Prostate gland (tissue), 2 donors: ENCODE measurements around the gene CADPS2. TPM values are rescaled to one million over a fixed set of nuclear protein-coding genes. Genes with fewer than 3 reads are reported as not detected.

Experiments
- DNase-seq: peaks from one replicate; pipeline ENCODE4 v3.0.0-alpha.2; 2019; ENCODE audit warnings: low spot score
- H3K27ac ChIP-seq, 2 donors: fragments of 200-600 bp; sonication (generic); 2 replicates each; pipeline ENCODE4 v1.5.1; 2017 to 2019
- H3K27me3 ChIP-seq: fragments of 200-600 bp; sonication (generic); replicated peaks from 2 replicates; pipeline ENCODE4 v1.5.1; 2019; ENCODE audit not compliant: insufficient read depth
- H3K36me3 ChIP-seq, 2 donors: fragments of 200-600 bp; sonication (generic); 1 replicate in 1 of 2; 2 replicates in 1 of 2; pipeline versions ENCODE4 v1.5.1 to v1.8.1; 2017 to 2019
- H3K4me1 ChIP-seq: fragments of 200-600 bp; sonication (generic); replicated peaks from 2 replicates; pipeline ENCODE4 v1.5.1; 2019
- H3K4me3 ChIP-seq, 2 donors: fragments of 200-600 bp; sonication (generic); 2 replicates each; pipeline ENCODE4 v1.5.1; 2017 to 2019
- H3K9me3 ChIP-seq: fragments of 200-600 bp; sonication (generic); 2 replicates; pipeline ENCODE4 v1.5.1; 2017
- CTCF ChIP-seq, 4 experiments: fragments of 200-600 bp in 2 of 4; fragments of 450-650 bp in 2 of 4; sonication (generic) in 2 of 4; IDR thresholded peaks; 1 replicate in 3 of 4; 2 replicates in 1 of 4; pipeline ENCODE4 v1.5.1; 2016 to 2019; ENCODE audit warnings: antibody characterized with exemption in 4 of 4, mild to moderate bottlenecking in 2 of 4, moderate library complexity in 2 of 4
- POLR2A ChIP-seq: fragments of 450-650 bp; IDR thresholded peaks from one replicate; pipeline ENCODE4 v1.6.1; 2016; ENCODE audit warnings: antibody characterized with exemption, mild to moderate bottlenecking
- POLR2AphosphoS5 ChIP-seq: sonication (generic); formaldehyde crosslinking; IDR thresholded peaks from one replicate; pipeline ENCODE4 v1.6.1; 2017; ENCODE audit warnings: antibody characterized with exemption
- WGBS: methylation state at CpG from one replicate; pipeline ENCODE4 v1.1.5; 2018; 5-methylcytosine and 5-hydroxymethylcytosine counted together
- intact Hi-C: fragments of 100-400 bp; cut with DNase I; formaldehyde crosslinking; loops from one replicate; pipeline ENCODE4 v1.14.2; 2022
- total RNA-seq, 2 donors: library from RNA; depleted of rRNA; stranded (reverse); fragments of >200 nt; gene quantifications; one replicate each; pipeline ENCODE4 v1.1.0, GENCODE V29; 2016

CADPS2 gene
- total RNA-seq, 2 donors from 2014 or later: 22.2 to 50.4 TPM

GRCh38 chr7:122556873-122557542 lies 329.3 kb downstream of the CADPS2 start:
- H3K9me3 ChIP-seq: no peaks in the 10 kb centered on the region
- H3K36me3 ChIP-seq: no peaks in the 10 kb centered on the region
- intact Hi-C loops: no loop called here
- no peak overlapping the region for H3K4me3 ChIP-seq
- TF ChIP-seq POLR2AphosphoS5: no peak
- 36% methylated on average over 7 of the region's 7 CpGs for WGBS
- no peak overlapping the region for H3K27ac ChIP-seq
- H3K4me1 ChIP-seq: no peaks in the 10 kb centered on the region
- no peak for DNase-seq
- no peaks in the 10 kb centered on the region for H3K27me3 ChIP-seq

GRCh38 chr7:122556219-122556618 lies 330.0 kb downstream of the CADPS2 start:
- H3K27ac ChIP-seq: no peak overlapping the region
- no peaks in the 10 kb centered on the region for H3K9me3 ChIP-seq
- TF ChIP-seq CTCF (IDR thresholded peaks at IDR 0.05): no peak

GRCh38 chr7:122553761-122554160 lies 332.5 kb downstream of the CADPS2 start:
- DNase-seq: no peak

More at GRCh38 chr7:122556219-122556618, 330.0 kb downstream of the CADPS2 start:
- no peak overlapping the region for H3K4me3 ChIP-seq
- no peak for DNase-seq
- intact Hi-C loops: no loop called here
- H3K36me3 ChIP-seq: no peaks in the 10 kb centered on the region
- no peaks in the 10 kb centered on the region for H3K4me1 ChIP-seq
- no peaks in the 10 kb centered on the region for H3K27me3 ChIP-seq

GRCh38 chr7:122552769-122553168 lies 333.5 kb downstream of the CADPS2 start:
- TF ChIP-seq POLR2A: no peak
- Histone ChIP-seq H3K27ac (no peak overlapping the region), H3K27me3 (no peaks in the 10 kb centered on the region), H3K4me1 (no peaks in the 10 kb centered on the region), H3K4me3 (no peak overlapping the region), H3K36me3 (no peaks in the 10 kb centered on the region), H3K9me3 (no peaks in the 10 kb centered on the region)
- no peak for DNase-seq
- intact Hi-C loops: no loop called here

More at GRCh38 chr7:122553761-122554160, 332.5 kb downstream of the CADPS2 start:
- Histone ChIP-seq H3K4me1 (no peaks in the 10 kb centered on the region), H3K27me3 (no peaks in the 10 kb centered on the region), H3K27ac (no peak overlapping the region), H3K36me3 (no peaks in the 10 kb centered on the region), H3K9me3 (no peaks in the 10 kb centered on the region), H3K4me3 (no peak overlapping the region)
- WGBS: 74% methylated on average over 1 of the region's 1 CpG
- intact Hi-C loops: no loop called here
- no peak for TF ChIP-seq POLR2A
- TF ChIP-seq CTCF (IDR thresholded peaks at IDR 0.05): no peak
- TF ChIP-seq POLR2AphosphoS5: no peak

GRCh38 chr7:122550545-122550944 lies 335.7 kb downstream of the CADPS2 start:
- no peaks in the 10 kb centered on the region for H3K4me1 ChIP-seq
- WGBS: 86% methylated on average over 1 of the region's 1 CpG
- H3K27ac ChIP-seq: no peak overlapping the region
- no peaks in the 10 kb centered on the region for H3K36me3 ChIP-seq
- H3K9me3 ChIP-seq: no peaks in the 10 kb centered on the region
- intact Hi-C loops: no loop called here
- no peak overlapping the region for H3K4me3 ChIP-seq
- H3K27me3 ChIP-seq: no peaks in the 10 kb centered on the region
- peak in 1 of 4 experiments; percentile 40 for TF ChIP-seq CTCF (IDR thresholded peaks at IDR 0.05)
- no peak for TF ChIP-seq POLR2A
- TF ChIP-seq POLR2AphosphoS5: no peak
- no peak for DNase-seq

GRCh38 chr7:122549578-122549977 lies 336.7 kb downstream of the CADPS2 start:
- no peak overlapping the region for H3K27ac ChIP-seq
- no peak overlapping the region for H3K4me3 ChIP-seq
- no peaks in the 10 kb centered on the region for H3K9me3 ChIP-seq
- TF ChIP-seq POLR2AphosphoS5 (no peak), CTCF (IDR thresholded peaks at IDR 0.05) (no peak), POLR2A (no peak)
- no peaks in the 10 kb centered on the region for H3K4me1 ChIP-seq
- H3K27me3 ChIP-seq: no peaks in the 10 kb centered on the region
- no peak for DNase-seq
- 60% methylated on average over 5 of the region's 5 CpGs for WGBS
- no peaks in the 10 kb centered on the region for H3K36me3 ChIP-seq
- intact Hi-C loops: no loop called here
